GM19397 (cell line): ENCODE measurements around the gene KLHL17.

ENCODE experiments used
- ATAC-seq: cut with Tn5 transposase; IDR thresholded peaks from one replicate; pipeline ENCODE4 v1.9.1; 2021; ENCODE audit warnings: mild to moderate bottlenecking, moderate library complexity; ENCODE audit not compliant: unreplicated experiment

KLHL17 gene

DNA sequence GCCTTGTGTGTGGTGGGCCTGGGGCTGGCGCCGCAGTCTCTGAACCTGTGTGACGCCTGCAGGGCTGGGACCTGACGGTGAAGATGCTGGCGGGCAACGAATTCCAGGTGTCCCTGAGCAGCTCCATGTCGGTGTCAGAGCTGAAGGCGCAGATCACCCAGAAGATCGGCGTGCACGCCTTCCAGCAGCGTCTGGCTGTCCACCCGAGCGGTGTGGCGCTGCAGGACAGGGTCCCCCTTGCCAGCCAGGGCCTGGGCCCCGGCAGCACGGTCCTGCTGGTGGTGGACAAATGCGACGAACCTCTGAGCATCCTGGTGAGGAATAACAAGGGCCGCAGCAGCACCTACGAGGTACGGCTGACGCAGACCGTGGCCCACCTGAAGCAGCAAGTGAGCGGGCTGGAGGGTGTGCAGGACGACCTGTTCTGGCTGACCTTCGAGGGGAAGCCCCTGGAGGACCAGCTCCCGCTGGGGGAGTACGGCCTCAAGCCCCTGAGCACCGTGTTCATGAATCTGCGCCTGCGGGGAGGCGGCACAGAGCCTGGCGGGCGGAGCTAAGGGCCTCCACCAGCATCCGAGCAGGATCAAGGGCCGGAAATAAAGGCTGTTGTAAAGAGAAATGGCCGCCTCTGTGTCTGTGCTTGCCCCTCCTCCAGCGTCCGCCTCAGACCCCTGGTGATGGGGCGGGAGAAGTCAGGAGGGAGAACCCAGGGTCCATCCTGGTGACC, 53.7 kb downstream of the KLHL17 start:
- peak; percentile 4 for ATAC-seq

DNA sequence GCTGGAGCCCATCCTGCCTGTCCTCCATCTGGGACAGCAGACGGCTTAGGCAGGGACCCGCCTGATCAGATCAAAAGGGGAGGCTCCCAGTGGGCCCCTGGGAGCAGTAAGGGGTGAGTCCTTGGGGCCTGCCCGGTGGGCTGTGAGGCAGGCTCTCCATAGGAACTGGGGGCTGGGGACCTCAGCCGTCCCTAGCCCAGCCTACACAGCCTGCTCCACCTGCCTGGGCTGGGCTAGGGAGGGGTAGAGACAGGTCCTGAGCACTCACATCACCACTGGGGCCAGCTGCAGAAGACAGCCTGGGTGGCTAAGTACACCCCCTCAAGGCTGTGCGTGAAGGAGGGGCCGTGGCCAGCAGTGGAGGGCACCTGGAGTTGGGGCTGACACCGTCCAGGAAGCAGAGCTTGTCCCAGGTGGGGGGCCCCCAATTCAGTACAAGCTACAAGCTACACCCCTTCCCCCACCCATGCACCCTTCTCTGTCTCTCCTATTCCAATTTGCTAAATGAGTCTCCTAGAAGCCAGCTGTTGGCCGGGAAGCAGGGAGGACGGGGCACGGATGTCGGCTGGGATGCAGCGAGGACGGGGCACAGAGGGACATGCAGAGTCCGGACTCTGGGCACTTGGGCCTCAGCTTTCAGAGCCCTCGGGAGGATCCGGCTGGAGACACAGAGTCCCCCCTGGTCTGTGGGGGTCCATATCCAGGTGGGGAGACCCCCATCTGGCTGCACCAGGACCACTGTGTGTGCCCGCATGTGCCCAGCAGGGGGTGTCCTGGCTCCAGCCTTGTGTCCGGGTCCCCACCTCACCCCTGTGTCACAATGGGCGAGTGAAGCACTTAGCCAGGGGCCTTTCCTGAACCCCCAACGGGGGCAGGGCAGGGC, 54.7 kb downstream of the KLHL17 start:
- ATAC-seq, result no peak
